Measurements from ENCODE around the gene C2orf78.
"Not testable (repeated sequence)": the region's sequence is repeated elsewhere in the genome, so short reads cannot be mapped to it uniquely, and the experiment has no call there.

The C2orf78 gene, protein sequence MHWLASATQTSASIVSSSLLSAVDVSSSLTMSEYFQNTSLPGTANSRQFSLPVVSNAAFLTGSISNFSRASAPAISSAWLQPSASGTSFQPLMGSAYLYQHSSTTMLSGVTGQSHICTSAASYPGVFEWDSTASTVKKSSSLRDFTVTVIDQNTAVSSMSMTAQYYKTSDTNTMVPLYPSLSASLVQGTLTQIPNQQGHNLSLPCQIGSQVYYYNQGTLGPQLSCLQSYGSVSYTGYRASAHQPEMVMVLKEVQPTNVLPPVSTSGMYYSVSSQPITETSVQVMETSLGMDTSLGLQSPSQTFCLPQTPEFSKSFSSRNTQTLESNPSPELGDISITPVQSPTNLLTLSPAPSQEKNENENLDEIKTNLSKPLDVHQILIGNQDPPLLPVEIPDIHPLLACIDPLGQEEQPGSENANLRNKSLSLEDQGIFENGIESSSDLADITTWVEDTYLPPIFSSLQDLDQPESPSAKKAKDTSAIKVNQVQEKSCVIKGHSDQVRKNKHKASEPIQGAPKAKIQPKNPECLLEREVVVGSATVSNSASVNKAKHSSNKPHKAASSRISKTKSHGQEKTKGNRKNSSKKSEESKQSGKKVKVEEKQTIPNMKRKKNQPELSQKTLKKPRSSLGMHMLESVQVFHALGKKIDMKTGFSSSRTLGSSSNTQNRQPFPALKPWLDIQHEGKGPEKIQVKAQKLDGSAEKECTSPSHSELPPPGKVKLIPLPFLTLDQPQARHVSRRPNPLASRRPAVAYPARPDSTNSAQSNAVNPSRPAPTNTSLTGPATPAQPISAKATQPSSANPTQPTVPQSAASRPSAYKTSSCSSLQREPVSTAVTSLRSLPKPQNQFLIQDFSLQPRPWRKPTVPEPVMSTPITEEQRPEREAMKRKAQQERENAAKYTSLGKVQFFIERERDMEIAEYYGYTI

DNA sequence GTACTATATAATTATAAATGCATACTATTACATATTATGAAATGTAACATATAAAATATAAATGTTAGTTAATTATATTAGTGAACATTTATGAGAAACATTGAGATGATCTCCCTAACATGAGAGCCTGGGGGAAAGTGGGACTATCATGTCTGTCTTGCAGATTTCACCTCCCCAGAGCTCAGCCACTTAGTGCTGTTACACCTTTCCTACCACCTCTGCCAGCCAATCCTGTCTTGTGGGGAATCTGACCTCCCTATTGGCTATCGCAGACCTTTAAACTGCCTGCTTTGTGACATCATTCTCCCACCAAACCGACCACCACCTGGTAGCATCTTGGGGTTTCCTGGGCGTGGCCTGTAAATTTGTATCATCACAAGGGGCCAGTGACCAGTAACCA is at the start of gene C2orf78:
C2orf78 (plus strand) TSS at position 301 of the 400 bp plus-strand sequence. CDS start 127 bp downstream, outside the sequence.
- not testable (repeated sequence) for DNase-seq

DNA sequence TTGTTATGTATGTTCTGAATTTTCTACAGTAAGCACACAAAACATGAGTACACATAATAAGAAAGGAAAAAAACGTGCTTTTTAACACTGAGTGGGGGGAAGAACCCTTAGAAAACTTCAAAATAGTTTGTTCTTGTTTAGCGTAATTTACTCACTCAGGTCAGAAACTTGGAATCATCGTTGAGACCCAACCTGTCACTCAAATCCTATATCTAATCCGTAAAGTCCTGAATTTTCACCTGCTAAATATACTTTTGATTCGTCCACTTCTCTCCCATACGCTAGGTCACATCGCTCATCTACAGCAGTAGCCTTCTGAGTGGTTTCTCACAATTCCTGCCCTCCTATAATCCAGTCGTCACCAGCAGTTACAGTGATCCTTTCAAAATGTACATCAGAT is 47.6 kb upstream of the C2orf78 start:
- DNase-seq: no peak

DNA sequence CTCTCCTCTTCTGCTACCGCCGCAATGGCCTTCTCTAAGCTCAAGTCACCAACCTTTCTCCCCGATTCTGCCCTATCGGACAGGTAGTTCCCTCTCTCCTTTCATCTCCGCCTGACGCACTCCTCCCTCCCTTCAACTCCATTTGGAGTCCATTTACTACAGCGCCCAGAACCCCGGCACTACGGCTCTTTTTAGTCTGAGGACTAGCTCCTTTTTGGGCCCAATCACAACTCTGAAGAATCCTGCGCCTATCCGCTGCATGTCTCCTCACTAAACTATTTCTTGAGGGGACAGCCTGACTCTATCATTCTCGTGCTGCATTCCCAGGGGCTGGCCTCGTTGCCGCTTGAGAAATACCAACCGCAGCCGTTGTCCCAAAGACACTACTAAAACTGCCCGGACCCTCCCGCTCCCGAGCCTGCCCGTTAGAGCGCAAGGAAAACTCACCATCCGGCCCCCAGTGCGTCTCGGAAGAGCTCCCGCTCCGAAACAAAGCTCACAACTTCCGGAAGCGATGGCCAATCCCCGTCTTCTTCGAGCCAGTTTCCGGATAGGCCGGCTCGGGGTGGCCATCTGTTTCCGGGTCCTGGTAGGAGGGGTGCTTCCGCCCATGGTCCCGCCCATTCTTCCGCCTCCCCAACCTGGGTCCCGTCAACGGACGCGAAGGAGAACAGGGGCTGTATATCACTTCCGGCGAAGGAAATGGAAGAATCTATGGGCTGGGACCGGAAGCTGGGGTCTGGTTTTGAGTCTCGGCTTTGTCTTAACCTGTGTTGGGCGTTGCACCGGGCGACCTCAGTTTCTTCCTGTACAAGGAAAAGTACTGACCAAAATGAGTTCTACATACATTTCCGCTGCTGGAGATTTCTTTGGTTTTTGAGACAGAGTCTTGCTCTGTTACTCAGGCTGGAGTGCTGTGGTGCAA is 46.9 kb upstream of the C2orf78 start, which contains the start of gene TPRKB:
TPRKB (minus strand) TSS at position 491 of the 925 bp plus-strand sequence. CDS start 2,776 bp downstream, outside the sequence.
- DNase-seq: peak; percentile 96

DNA sequence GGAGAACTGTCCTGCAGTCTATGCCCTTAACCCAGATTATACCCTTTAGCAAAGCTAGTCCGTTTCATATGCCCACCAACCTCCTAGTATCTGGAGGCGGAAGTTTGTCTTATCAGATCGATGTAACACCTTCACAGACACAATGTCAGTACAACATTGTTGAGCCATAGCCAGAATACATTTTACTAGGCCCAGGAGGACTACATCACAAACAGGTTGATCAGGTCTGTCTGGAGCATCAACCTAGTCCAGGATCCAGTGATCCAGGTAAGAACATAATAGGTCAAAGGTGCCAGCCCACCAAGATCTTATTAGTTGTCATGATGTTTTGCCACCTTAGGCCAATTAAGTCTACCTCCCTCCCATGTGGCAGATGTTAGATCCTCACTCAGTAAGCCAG is 44.9 kb upstream of the C2orf78 start:
- no peak for DNase-seq

DNA sequence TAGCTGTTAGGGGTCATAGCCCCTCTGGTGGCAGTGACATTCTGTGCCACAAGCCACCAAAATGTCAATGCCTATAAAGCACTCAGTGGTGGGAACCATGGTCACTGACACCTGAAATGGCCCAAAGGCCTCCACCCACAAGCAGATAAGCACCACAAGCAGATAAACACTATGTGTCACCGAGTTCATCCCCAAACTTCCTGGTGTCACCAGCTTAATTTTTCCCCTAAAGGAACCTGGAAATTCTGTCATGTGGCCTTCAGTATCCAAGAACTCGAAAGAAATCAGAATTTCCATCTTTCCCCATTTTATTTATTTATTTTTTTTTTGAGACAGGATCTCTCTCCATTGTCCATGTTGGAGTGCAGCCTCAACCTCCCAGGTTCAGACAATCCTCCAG is 43.2 kb upstream of the C2orf78 start:
- DNase-seq: no peak

DNA sequence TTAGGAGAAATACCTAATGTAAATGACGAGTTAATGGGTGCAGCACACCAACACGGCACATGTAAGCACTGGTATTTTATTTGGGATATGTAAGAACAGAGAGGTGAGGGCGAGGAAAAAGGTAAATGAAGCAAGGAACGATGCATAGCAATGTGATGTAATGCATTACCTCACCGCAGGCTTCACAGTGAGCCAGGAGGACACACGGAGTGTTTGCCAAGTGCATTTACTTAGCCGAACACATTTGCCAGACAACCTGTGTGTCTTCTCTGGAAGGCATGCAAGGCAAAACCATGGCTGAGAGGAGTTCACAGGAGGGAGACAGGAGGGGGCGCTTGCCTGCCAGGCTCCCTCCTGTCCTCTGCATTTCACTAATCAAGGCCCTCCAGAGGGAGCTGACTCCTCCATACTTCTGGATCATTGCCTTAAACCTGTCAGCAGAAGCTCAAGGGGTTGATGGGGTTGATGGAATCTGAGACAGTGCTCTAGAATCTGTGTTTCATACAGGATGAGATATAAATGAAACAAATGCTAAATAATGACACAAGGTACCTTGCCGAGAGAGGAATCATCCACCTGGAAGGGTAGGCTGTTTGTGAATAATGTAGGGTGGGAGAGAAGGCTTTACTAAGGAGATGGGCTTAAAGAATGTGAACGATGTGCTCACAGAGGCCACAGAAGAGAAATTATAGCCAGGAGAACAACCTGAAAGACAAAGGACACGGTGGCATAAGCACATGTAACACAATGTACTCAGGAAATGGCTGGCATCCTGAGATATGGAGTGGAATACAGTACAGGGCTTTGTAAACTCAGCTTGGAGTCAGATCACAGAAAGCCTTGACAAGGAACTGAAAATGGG is 37.7 kb upstream of the C2orf78 start:
- DNase-seq: no peak

DNA sequence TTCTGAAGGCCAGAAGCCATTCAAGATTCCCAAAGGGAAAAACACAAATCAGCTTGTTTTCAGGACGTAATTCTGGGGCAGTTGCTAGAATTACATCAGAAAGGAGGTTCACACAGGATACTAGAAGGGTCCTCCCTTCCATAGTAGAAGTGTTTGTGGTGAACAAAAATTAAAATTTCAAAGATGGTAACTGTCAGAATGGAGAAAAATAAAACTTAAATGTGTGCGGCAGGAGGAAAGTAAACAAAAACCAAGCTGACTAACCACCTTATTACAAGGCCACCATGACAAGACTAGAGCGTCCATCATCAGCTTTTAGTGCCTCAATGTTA is 37.1 kb upstream of the C2orf78 start:
- no peak for DNase-seq

DNA sequence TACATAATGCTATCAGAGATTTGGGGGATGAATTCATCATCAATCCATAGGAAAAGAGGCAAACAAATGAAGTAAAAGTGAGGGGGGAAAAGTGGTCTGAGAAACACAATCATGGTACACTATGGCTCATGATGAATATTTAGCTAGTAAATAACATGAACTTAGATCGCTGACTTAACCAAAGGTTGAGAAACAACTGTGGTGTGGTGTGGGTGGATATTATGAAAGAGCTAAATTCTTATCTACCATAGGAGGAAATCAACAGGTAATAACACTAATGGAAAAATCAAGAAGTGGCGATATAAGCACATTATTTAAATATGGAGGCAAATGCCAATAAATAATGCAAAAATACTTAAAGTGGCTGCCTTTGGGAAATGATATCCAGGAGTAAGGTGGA is 34.7 kb upstream of the C2orf78 start:
- DNase-seq: no peak

DNA sequence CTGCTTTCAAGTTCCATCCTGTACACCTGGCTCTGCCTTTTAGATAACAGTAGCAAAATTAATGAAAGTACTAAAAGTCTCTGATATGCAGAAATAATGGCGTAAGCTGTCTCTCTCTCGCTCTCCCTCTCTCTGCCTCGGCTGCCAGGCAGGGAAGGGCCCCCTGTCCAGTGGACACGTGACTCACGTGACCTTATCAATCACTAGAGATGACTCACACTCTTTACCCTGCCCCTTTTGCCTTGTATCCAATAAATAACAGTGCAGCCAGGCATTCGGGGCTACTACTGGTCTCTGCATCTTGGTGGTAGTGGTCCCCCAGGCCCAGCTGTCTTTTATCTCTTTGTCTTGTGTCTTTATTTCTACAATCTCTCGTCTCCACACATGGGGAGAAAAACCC is 29.7 kb upstream of the C2orf78 start:
- not testable (repeated sequence) for DNase-seq

DNA sequence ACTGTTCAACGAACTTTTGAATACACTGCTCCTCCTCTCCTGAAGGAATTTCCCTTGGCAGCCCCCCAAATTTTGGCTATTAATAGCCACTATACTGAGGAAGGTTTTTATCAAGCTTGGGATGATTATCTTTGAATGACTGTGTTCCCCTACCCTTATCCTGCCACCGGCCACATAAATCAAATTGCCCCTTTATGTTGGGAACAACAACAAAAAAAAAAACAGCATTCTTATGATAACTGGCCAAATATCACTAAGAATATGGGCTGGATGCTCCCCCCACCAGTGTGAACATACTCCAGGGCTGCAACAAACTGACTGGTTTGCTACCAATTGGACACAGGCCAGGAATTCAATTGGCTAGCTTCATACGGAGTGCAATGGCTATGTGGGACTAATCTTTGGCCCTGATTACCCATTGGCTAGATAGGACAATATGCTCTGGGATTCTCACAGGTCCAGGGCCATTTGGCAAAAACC is 24.7 kb upstream of the C2orf78 start:
- no peak for DNase-seq

DNA sequence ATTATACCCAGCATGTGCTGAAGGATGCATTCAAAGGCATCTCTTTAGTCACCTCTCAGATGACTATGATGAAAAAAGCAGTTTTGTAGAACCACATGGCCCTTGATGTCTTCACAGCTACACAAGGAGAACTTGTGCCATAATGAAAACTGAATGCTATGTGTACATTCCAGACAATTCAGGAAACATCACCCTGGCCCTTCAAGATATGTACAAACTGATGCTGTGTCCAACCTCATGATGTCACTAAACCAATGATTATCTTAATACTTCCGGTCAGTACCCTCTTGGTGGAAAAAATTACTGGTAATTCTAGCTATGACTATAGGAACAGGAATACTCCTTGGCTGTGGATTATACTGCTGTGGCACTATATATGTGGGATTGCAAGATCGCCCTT is 24.1 kb upstream of the C2orf78 start:
- DNase-seq: no peak

DNA sequence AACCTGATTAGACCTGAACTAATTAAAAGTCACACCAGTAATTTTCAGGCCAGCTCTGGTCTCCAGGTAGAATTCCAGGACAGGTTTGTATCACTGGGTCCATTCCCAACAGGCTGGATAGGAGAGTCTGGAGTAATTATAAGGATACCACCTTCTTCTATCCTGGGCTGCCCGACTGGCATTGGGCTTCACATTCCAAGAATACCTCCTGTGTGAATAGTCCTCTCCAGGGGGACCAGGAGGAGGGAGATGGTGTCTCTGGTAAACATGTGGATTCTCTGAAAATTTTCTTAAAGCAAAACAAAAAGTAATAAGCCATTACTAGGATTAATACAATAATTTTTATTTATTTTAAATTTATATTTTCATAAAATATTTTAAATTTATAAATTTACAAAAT is 21.4 kb upstream of the C2orf78 start:
- no peak for DNase-seq

DNA sequence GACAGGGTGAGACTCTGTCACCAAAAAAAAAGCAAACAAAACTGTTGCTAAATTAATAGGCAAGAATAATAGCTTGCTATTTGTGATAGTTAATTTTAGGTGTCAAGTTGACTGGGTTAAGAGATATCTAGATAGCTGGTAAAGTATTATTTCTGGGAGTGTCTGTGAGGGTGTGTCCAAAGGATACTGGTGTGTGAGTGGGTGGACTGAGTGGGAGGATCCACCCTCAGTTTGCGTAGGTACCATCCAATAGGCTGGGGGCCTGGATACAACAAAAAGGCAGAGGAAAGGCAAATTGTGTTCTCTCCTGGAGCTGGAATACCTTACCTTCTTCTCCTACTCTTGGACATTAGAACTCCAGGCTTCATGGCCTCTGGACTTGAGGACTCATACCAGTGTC is 19.0 kb upstream of the C2orf78 start:
- no peak for DNase-seq

DNA sequence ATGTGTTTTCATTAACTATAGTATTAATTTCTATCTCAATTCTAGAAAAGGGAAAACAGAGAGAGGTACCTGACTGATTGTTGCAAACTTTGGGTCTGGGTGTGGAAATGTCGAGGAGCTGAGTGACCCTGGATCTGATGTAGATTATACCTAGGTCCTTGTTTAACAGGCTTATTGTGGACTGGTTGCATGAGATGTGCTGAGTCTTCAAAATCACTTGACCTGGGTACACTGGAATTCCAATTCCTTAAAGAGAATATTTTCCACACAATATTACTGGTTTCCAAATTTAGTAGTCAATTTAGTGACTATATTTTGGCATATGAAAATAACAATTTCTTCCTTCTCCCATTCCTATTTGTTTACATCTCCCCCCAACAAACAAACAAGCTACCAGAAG is 17.6 kb upstream of the C2orf78 start:
- no peak for DNase-seq

DNA sequence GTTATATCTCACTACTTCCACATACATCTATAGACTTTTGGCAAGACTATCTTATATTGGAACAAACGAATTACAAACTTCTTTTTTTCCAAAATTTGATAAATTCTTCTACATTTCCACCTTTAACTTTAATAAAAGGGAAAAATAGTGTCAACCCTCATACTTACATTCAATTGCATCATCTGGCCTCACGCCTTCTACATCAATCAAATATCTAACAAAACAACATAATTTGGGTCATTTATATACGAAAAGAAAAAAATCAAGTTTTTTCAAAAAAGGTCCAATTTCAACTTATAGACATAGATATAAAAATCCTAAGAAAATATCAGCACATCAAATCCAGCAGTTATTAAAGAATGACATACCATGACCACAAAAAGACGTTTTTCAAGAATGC is 17.0 kb upstream of the C2orf78 start:
- no peak for DNase-seq

DNA sequence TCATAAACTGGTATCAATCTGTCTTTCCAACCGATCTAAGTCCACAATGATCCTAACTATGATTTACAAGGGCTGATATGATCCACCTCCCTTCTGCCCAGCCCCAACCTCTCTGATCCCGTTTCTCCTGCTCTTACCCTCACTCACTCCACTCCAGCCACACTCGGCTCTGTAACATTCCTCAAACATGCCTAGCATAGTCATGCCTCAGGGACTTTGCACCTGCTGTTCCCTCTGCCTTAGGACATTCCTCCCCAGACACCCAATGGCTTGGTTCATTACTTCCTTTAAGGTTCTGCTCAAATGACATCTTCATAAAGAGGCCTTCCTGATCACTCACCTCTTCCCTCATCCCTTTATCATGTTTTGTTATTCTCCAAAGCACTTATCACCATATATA is 13.3 kb upstream of the C2orf78 start:
- DNase-seq: no peak

DNA sequence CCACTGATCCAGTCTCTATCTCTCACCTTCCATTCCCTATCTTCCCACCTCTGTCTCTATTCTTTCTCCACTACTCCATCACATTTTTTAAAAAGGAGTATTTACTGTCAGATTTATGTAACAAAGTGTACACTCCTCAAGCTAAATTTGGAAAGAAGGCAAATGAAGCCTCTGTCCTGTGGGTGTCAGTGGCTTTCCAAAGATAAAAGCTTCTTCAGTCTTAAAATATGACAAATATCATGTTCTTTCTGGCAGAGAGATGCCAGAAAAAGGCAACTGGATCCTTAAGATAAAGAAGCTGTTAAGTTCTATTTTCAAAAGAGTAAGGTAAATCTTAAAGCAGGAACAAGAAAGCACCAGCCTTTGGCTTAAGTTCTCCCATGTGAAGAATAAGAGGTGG is 11.2 kb upstream of the C2orf78 start:
- no peak for DNase-seq

DNA sequence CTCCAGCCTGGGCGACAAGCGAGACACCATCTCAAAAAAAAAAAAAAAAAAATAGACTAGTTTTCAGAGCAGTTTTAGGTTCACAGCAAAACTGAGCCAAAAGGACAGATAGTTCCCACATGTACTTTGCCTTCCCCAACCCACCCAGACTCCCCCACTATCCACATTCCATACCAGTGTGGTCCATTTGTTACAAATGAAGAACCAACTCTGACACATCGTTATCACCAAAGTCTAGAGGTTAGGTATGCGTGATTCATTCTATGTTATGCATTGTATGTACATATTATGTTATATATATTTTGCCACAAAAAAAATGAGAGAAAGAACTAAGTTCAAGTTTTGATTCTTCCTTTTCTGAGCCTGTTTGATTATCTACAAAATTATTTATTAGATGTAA is 7.6 kb upstream of the C2orf78 start:
- no peak for DNase-seq

DNA sequence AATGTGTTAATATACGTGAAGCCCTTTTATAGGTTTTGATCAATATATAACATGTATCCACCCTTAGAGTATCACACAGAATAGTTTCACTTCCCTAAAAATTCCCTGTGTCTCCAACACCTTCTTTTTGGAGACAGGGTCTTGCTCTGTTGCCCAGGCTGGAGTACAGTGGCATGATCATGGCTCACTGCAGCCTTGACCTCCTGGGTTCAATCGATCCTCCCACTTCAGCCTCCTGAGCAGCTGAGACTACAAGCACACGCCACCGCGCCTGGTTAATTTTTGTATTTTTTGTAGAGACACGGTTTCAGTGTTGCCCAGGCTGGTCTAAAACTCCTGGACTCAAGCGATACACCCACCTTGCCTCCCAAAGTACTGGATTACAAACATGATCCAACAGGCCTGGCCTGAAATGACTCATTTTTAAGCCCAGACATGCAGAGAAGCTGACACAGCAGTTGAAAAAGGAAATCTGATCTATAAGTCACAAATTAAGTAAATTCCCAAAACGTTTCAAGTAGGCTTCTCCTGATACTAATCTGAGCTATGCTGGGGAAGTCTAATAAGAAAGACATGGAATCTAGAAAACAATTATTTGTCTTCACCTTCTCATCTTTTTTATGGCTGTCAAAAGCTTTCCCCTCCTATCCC is 7.0 kb upstream of the C2orf78 start:
- no peak for DNase-seq

DNA sequence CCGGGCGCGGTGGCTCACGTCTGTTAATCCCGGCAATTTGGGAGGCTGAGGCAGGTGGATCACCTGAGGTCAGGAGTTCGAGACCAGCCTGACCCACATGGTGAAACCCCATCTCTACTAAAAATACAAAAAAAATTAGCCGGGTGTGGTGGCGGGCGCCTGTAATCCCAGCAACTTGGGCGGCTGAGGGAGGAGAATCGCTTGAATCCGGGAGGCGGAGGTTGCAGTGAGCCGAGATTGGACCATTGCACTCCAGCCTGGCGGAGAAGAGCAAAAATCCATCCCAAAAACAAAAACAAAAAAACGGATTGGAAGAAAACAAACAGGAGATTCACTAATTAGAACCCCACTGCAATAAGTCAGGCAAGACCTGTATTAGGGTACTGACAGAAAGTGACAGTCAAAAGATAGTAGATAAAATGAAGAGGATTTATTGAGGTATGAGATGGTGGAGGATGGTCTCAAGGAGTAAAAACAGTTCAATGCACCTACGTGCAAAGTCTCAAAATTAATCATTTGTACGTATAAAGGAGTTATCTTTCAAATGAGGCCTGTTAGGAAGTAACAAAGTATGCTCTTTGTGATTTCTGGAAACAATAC is 5.0 kb upstream of the C2orf78 start:
- DNase-seq: not testable (repeated sequence)
